Panc1 (cell line): ENCODE data around the gene HDLBP. TPM values are rescaled to one million over a fixed set of nuclear protein-coding genes. Genes with fewer than 3 reads are reported as not detected.

Experiments
- ATAC-seq: fragments of 200-7000 bp; cut with Tn5 transposase; 2 replicates; pipeline ENCODE4 v1.9.1; 2020; ENCODE audit warnings: mild to moderate bottlenecking, moderate library complexity
- BruUV-seq: library from RNA; stranded (reverse); fragments of 400-500 nt; replicated peaks from 2 replicates; lab custom pipeline; 2021; lab: Mats Ljungman, UMichigan
- CTCF ChIA-PET: fragments of 300-600 bp; sonication (Branson Sonifier 250); formaldehyde crosslinking; loops from one replicate; lab custom pipeline; 2022; ENCODE audit warnings: antibody characterized with exemption; lab: Charles Lee
- POLR2A ChIA-PET: fragments of 300-600 bp; sonication (Branson Sonifier 250); formaldehyde crosslinking; loops from one replicate; lab custom pipeline; 2022; ENCODE audit warnings: antibody characterized with exemption; lab: Charles Lee
- DNase-seq: peaks from one replicate; pipeline ENCODE4 v3.0.0-alpha.2; 2010; ENCODE audit warnings: low read depth, low spot score
- H3K27ac ChIP-seq: 2 replicates; pipeline ENCODE4 v1.5.1; 2011; ENCODE audit warnings: mild to moderate bottlenecking, low read length, inconsistent platforms
- H3K27me3 ChIP-seq: fragments of 200-500 bp; sonication (Bioruptor generic); 2 replicates; pipeline ENCODE4 v1.6.0; 2014; ENCODE audit warnings: low read length, inconsistent platforms; ENCODE audit not compliant: control insufficient read depth, insufficient read depth
- H3K36me3 ChIP-seq: fragments of 200-500 bp; sonication (Bioruptor generic); 2 replicates; pipeline ENCODE4 v1.5.1; 2014; ENCODE audit warnings: inconsistent platforms, mild to moderate bottlenecking, low read length, moderate library complexity; ENCODE audit not compliant: control insufficient read depth, insufficient read depth
- H3K4me1 ChIP-seq: 2 replicates; pipeline ENCODE4 v1.5.1; 2011; ENCODE audit warnings: inconsistent platforms, mild to moderate bottlenecking, low read length, moderate library complexity; ENCODE audit not compliant: control insufficient read depth, insufficient read depth
- H3K4me3 ChIP-seq, 2 experiments: 2 replicates each; pipeline ENCODE4 v1.5.1; 2011 to 2012; ENCODE audit warnings: low read depth in 2 of 2, low read length in 2 of 2, mild to moderate bottlenecking in 2 of 2, inconsistent platforms in 1 of 2, moderate library complexity in 1 of 2
- H3K9me3 ChIP-seq: fragments of 200-500 bp; sonication (Bioruptor generic); 2 replicates; pipeline ENCODE4 v1.5.1; 2014; ENCODE audit warnings: low read depth, mild to moderate bottlenecking, inconsistent platforms, low read length, moderate library complexity; ENCODE audit not compliant: control insufficient read depth, insufficient read depth
- POLR2AphosphoS5 ChIP-seq: IDR thresholded peaks from 2 replicates; pipeline ENCODE4 v1.6.1; 2012; ENCODE audit warnings: mild to moderate bottlenecking, low read depth, low read length, moderate library complexity
- SIN3A ChIP-seq: IDR thresholded peaks from 2 replicates; pipeline ENCODE4 v1.6.1; 2012; ENCODE audit warnings: low read depth, mild to moderate bottlenecking, low read length, moderate library complexity, borderline replicate concordance; ENCODE audit not compliant: insufficient read depth
- TCF7L2 ChIP-seq: IDR thresholded peaks from 2 replicates; pipeline ENCODE4 v1.6.1; 2011; ENCODE audit warnings: mild to moderate bottlenecking, low read depth, low read length, inconsistent platforms
- in situ Hi-C: cut with HindIII; loops from 2 replicates; pipeline ENCODE4 v1.10.0; 2016; ENCODE audit warnings: low sequenced_read_pairs, low pct_unique_long_range_greater_than_20kb
- intact Hi-C: fragments of 100-400 bp; cut with micrococcal nuclease; formaldehyde crosslinking; loops from one replicate; pipeline ENCODE4 v1.10.0; 2022; ENCODE audit not compliant: unreplicated experiment
- total RNA-seq: library from RNA; stranded (reverse); gene quantifications from one replicate; pipeline ENCODE4 v1.2.1, GENCODE V29; 2021; ENCODE audit not compliant: unreplicated experiment
- TF ChIP-seq, protein P1 (sequence below): fragments of 450-650 bp; IDR thresholded peaks from 2 replicates; pipeline ENCODE4 v1.5.1; 2017; ENCODE audit warnings: mild to moderate bottlenecking
- TF ChIP-seq, protein P2 (sequence below), 2 experiments: IDR thresholded peaks; 2 replicates each; pipeline ENCODE4 v1.6.1; 2011 to 2012; ENCODE audit warnings: low read depth in 2 of 2, control low read depth in 1 of 2, low read length in 1 of 2, mild to moderate bottlenecking in 1 of 2, moderate library complexity in 1 of 2; ENCODE audit not compliant: insufficient read depth in 1 of 2

Gene HDLBP
- total RNA-seq, 1 experiment from 2014 or later = 656 TPM

DNA sequence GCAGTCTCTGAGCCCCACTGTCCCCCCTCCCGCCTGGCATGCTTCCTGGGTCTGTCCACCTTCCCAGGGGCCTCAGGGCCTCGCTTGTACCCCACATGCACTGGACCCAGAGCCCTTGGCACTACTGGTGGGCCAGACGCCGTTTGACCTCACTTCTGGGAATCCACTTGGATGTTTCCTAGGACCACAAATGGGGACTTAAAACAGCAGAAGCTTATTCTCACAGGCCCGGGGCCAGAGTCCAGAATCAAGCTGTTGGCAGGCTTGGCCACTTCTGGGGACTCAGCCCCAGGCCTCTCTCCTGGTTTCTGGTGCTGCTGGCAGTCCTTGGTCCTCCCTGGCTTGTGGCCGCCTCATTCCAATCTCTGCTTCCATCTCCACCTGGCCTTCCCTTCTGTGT is 107.4 kb downstream of the HDLBP start:
- no TSS peak for BruUV-seq
- CTCF ChIA-PET = no interaction called here

DNA sequence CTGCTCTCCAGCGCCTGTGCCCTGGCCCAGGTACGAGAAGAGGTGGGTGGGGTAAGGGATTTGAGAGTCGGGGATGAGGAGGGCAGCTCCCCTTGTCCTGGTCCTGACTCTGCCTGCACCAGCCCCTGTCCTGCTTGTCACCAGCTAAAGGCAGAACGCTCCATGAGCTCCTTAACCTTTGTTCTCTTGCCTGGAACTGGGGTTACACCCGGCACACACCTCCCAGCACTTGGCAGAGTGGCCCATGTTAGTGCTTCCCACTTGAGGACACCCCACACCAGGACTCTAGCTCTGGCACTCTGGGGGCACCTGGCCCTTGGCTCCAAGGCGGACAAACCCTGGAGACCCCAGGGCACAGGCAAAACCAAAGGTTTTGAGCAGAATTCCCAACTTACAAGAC is 107.8 kb downstream of the HDLBP start:
- DNase-seq (no peak), ATAC-seq (0 out of 2 replicates have a peak, but pooled peaks have one; percentile 29)
- H3K4me1 ChIP-seq = no peaks in the 10 kb centered on the region
- no peak overlapping the region for H3K27ac ChIP-seq
- POLR2A ChIA-PET = no interaction called here
- CTCF ChIA-PET = no interaction called here
- TF ChIP-seq POLR2AphosphoS5 (no peak), TCF7L2 (no peak), SIN3A (no peak)
- TF ChIP-seq, protein P1, sequence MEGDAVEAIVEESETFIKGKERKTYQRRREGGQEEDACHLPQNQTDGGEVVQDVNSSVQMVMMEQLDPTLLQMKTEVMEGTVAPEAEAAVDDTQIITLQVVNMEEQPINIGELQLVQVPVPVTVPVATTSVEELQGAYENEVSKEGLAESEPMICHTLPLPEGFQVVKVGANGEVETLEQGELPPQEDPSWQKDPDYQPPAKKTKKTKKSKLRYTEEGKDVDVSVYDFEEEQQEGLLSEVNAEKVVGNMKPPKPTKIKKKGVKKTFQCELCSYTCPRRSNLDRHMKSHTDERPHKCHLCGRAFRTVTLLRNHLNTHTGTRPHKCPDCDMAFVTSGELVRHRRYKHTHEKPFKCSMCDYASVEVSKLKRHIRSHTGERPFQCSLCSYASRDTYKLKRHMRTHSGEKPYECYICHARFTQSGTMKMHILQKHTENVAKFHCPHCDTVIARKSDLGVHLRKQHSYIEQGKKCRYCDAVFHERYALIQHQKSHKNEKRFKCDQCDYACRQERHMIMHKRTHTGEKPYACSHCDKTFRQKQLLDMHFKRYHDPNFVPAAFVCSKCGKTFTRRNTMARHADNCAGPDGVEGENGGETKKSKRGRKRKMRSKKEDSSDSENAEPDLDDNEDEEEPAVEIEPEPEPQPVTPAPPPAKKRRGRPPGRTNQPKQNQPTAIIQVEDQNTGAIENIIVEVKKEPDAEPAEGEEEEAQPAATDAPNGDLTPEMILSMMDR = no peak
- TF ChIP-seq, protein P2, sequence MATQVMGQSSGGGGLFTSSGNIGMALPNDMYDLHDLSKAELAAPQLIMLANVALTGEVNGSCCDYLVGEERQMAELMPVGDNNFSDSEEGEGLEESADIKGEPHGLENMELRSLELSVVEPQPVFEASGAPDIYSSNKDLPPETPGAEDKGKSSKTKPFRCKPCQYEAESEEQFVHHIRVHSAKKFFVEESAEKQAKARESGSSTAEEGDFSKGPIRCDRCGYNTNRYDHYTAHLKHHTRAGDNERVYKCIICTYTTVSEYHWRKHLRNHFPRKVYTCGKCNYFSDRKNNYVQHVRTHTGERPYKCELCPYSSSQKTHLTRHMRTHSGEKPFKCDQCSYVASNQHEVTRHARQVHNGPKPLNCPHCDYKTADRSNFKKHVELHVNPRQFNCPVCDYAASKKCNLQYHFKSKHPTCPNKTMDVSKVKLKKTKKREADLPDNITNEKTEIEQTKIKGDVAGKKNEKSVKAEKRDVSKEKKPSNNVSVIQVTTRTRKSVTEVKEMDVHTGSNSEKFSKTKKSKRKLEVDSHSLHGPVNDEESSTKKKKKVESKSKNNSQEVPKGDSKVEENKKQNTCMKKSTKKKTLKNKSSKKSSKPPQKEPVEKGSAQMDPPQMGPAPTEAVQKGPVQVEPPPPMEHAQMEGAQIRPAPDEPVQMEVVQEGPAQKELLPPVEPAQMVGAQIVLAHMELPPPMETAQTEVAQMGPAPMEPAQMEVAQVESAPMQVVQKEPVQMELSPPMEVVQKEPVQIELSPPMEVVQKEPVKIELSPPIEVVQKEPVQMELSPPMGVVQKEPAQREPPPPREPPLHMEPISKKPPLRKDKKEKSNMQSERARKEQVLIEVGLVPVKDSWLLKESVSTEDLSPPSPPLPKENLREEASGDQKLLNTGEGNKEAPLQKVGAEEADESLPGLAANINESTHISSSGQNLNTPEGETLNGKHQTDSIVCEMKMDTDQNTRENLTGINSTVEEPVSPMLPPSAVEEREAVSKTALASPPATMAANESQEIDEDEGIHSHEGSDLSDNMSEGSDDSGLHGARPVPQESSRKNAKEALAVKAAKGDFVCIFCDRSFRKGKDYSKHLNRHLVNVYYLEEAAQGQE (IDR thresholded peaks at IDR 0.05; ENCODE audit: insufficient read depth in 1 of 2, low read depth in 2 of 2, low read length in 1 of 2) = no peak
- intact Hi-C loops (no loop called here), in situ Hi-C loops (no loop called here)
- no peaks in the 10 kb centered on the region for H3K9me3 ChIP-seq
- no peaks in the 10 kb centered on the region for H3K27me3 ChIP-seq
- no TSS peak for BruUV-seq
- H3K36me3 ChIP-seq = no peaks in the 10 kb centered on the region
- H3K4me3 ChIP-seq = no peak overlapping the region

More for the DNA sequence above, 107.4 kb downstream of the HDLBP start:
- H3K4me1 ChIP-seq = no peaks in the 10 kb centered on the region
- no peak for DNase-seq
- no peaks in the 10 kb centered on the region for H3K36me3 ChIP-seq
- no peak overlapping the region for H3K4me3 ChIP-seq
- no peak for TF ChIP-seq SIN3A
- no peak for TF ChIP-seq TCF7L2
- TF ChIP-seq, protein P1 = no peak
- TF ChIP-seq, protein P2 (IDR thresholded peaks at IDR 0.05; ENCODE audit: insufficient read depth in 1 of 2, low read depth in 2 of 2, low read length in 1 of 2) = no peak
- no peak for TF ChIP-seq POLR2AphosphoS5
- POLR2A ChIA-PET = no interaction called here
- no peak overlapping the region for H3K27ac ChIP-seq
- in situ Hi-C loops (no loop called here), intact Hi-C loops (no loop called here)
- no peak for ATAC-seq
- no peaks in the 10 kb centered on the region for H3K27me3 ChIP-seq
- no peaks in the 10 kb centered on the region for H3K9me3 ChIP-seq
